CD4-positive, CD25-positive, alpha-beta regulatory T cell (primary cell): Measurements from ENCODE around the gene OR10H3. TPM values are rescaled to one million over a fixed set of nuclear protein-coding genes. Genes with fewer than 3 reads are reported as not detected.
"Not testable (repeated sequence)": the region's sequence is repeated elsewhere in the genome, so short reads cannot be mapped to it uniquely, and the experiment has no call there.

Source experiments
- ATAC-seq, 2 donors: fragments of 150-1000 bp; cut with Tn5 transposase; one replicate each; pipeline ENCODE4 v1.10.0; 2021; ENCODE audit warnings: low read depth in 2 of 2, moderate number of reproducible peaks in 2 of 2, moderate library complexity in 1 of 2
- DNase-seq, 3 donors: peaks; one replicate each; pipeline versions ENCODE4 v3.0.0 to v3.0.0-alpha.2; 2012 to 2022; ENCODE audit warnings: mixed read lengths in 1 of 3
- H3K27ac ChIP-seq: one replicate; pipeline ENCODE4 v1.7.0; 2013; ENCODE audit warnings: mild to moderate bottlenecking, low read length; ENCODE audit not compliant: insufficient read depth, poor library complexity, severe bottlenecking
- H3K27me3 ChIP-seq: one replicate; pipeline ENCODE4 v1.7.0; 2013; ENCODE audit warnings: low read length; ENCODE audit not compliant: control insufficient read depth, insufficient read depth
- H3K36me3 ChIP-seq: one replicate; pipeline ENCODE4 v1.7.0; 2013; ENCODE audit warnings: mild to moderate bottlenecking, low read length, moderate library complexity; ENCODE audit not compliant: control insufficient read depth, insufficient read depth
- H3K4me1 ChIP-seq: 2 replicates; pipeline ENCODE4 v1.7.0; 2013; ENCODE audit warnings: mild to moderate bottlenecking, low read length; ENCODE audit not compliant: insufficient read depth, control insufficient read depth, poor library complexity, severe bottlenecking
- H3K4me3 ChIP-seq: one replicate; pipeline ENCODE4 v1.7.0; 2013; ENCODE audit warnings: low read depth, mild to moderate bottlenecking, low read length, moderate library complexity
- H3K9me3 ChIP-seq, 2 experiments: 1 replicate in 1 of 2; 2 replicates in 1 of 2; pipeline ENCODE4 v1.7.0; 2013; ENCODE audit warnings: low read length in 2 of 2, mild to moderate bottlenecking in 1 of 2, moderate library complexity in 1 of 2; ENCODE audit not compliant: control insufficient read depth in 2 of 2
- H3K27ac Mint-ChIP-seq, 3 donors: one replicate each; pipeline ENCODE4 v1.8.0; 2020 to 2022; ENCODE audit warnings: mild to moderate bottlenecking in 3 of 3, mixed read lengths in 3 of 3, moderate library complexity in 2 of 3
- H3K27me3 Mint-ChIP-seq: one replicate; pipeline ENCODE4 v1.8.0; 2022; ENCODE audit warnings: mild to moderate bottlenecking, mixed read lengths
- H3K36me3 Mint-ChIP-seq: one replicate; pipeline ENCODE4 v1.8.0; 2020; ENCODE audit warnings: mixed read lengths
- H3K4me1 Mint-ChIP-seq, 4 donors: one replicate each; pipeline ENCODE4 v1.8.0; 2020 to 2022; ENCODE audit warnings: mixed read lengths in 4 of 4, mild to moderate bottlenecking in 1 of 4
- H3K4me3 Mint-ChIP-seq, 4 donors: one replicate each; pipeline ENCODE4 v1.8.0; 2020 to 2022; ENCODE audit warnings: mild to moderate bottlenecking in 4 of 4, mixed read lengths in 4 of 4, moderate library complexity in 3 of 4
- H3K9me3 Mint-ChIP-seq, 7 donors: one replicate each; pipeline ENCODE4 v1.8.0; 2020 to 2022; ENCODE audit warnings: mixed read lengths in 7 of 7, mild to moderate bottlenecking in 3 of 7, moderate library complexity in 2 of 7
- polyA plus RNA-seq, 4 donors: library from polyadenylated mRNA; unstranded; fragments of 300-500 nt; fragmentation: Illumina TruSeq; gene quantifications; one replicate each; pipeline ENCODE4 v1.2.3, GENCODE V29; 2021
- total RNA-seq: library from RNA; stranded (reverse); gene quantifications from one replicate; pipeline ENCODE4 v1.2.3, GENCODE V29; 2022

Gene OR10H3
- total and polyA plus RNA-seq, 5 donors from 2014 or later = not detected

DNA sequence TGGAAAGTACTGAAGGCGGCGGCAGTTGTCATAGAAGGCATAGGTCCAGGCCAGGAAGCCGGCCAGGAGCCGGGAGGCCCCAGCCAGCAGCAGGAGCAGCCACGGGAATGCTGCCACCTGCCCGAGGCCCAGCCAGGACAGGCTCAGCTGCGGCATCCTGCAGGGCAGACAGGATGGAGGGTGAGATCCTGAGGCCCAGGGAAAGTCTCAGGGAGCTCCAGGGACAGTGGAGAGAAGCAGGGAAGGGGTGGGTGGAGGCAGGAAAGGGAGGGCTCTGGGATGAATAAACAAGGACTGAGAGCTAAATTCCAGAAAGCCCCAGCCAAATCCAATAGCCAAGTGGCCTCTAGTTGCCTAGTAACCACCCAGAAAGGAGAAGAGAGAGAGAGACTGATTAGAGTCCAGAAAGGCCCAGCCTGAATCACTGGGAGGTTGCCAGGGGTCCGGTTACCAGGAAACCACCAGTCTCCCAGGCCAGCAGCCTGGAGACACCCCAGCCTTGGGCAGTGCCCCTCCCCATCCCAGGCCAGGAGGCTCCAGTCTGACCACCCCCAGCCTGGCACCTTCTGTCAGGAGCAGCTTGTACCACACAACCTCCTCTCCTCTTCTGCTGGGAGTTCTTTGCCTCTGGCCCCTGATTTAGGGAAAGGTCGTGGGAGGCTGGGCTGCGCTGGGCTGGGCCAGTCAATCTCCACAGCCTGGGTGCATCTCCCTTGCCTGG lies 42.1 kb downstream of the OR10H3 start:
- peaks cover 5% of the 10 kb centered on the region for H3K27me3 Mint-ChIP-seq
- Histone ChIP-seq H3K27me3 (no peaks in the 10 kb centered on the region), H3K4me1 (no peaks in the 10 kb centered on the region), H3K36me3 (no peaks in the 10 kb centered on the region), H3K27ac (no peak overlapping the region), H3K4me3 (no peak overlapping the region), H3K9me3 (no peaks in the 10 kb centered on the region)
- H3K27ac Mint-ChIP-seq = no peak overlapping the region
- H3K4me3 Mint-ChIP-seq = no peak overlapping the region
- H3K9me3 Mint-ChIP-seq = peaks cover 0 to 3% (median 0%) of the 10 kb centered on the region in 7 donors
- ATAC-seq (no peak), DNase-seq (no peak)
- H3K36me3 Mint-ChIP-seq = no peaks in the 10 kb centered on the region
- H3K4me1 Mint-ChIP-seq = peaks cover 0 to 8% (median 0%) of the 10 kb centered on the region in 4 donors

GRCh38 chr19:15780610-15781418 lies 43.0 kb downstream of the OR10H3 start:
- H3K27me3 Mint-ChIP-seq = no peaks in the 10 kb centered on the region
- no peak for ATAC-seq
- no peak overlapping the region for H3K4me3 Mint-ChIP-seq
- Histone ChIP-seq H3K36me3 (no peaks in the 10 kb centered on the region), H3K27ac (no peak overlapping the region), H3K4me3 (no peak overlapping the region), H3K4me1 (no peaks in the 10 kb centered on the region), H3K27me3 (no peaks in the 10 kb centered on the region), H3K9me3 (no peaks in the 10 kb centered on the region)
- H3K4me1 Mint-ChIP-seq = peaks cover 0 to 8% (median 0%) of the 10 kb centered on the region in 4 donors
- H3K27ac Mint-ChIP-seq = peak overlapping the region in 1 of 3 donors; percentile 52
- no peak for DNase-seq
- peaks cover 0 to 3% (median 0%) of the 10 kb centered on the region in 7 donors for H3K9me3 Mint-ChIP-seq
- H3K36me3 Mint-ChIP-seq = no peaks in the 10 kb centered on the region

DNA sequence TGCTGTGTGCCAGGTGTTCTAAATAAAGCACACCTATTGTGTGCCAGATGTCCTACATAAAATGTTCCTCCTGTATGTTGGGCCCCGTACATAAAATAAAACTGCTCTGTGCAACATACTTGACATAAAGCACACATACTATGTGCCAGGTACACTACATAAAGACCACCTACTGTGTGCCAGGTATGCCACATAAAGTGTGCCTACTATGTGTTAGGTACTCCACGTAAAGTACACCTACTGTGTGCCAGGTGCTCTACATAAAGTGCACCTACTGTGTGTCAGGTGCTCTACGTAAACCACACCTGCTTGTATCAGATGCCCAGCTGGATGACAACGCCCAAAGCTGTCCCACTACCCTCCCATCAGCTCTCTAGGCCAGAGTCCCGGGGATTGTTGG lies 43.9 kb downstream of the OR10H3 start:
- Mint-ChIP-seq H3K36me3 (no peaks in the 10 kb centered on the region), H3K4me3 (no peak overlapping the region), H3K27ac (peak overlapping the region in 1 of 3 donors; percentile 31), H3K27me3 (no peaks in the 10 kb centered on the region), H3K4me1 (peaks cover 0 to 8% (median 0%) of the 10 kb centered on the region in 4 donors), H3K9me3 (peaks cover 0 to 3% (median 0%) of the 10 kb centered on the region in 7 donors)
- Histone ChIP-seq H3K4me1 (no peaks in the 10 kb centered on the region), H3K27me3 (no peaks in the 10 kb centered on the region), H3K9me3 (no peaks in the 10 kb centered on the region), H3K4me3 (no peak overlapping the region), H3K36me3 (no peaks in the 10 kb centered on the region), H3K27ac (no peak overlapping the region)
- ATAC-seq (no peak), DNase-seq (no peak)

DNA sequence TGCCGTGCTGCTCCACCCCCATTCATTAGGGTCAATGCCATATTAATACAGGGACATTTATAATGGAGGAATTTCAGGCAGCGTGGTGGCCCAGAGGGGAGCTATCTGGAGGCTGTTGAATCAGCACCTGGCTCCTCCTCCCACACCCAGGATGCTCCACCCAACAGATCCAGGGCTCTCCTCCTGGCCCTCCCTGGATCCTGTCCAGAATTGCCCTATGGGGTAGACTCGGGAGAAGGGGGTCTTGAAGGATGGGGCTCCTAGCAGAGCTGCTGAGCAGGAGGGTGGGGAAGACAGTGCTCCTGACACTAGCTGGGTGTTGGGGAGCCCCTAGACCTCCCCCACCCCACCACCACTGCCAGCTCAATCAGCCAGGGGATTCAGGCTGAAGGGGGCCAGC lies 44.4 kb downstream of the OR10H3 start:
- Histone ChIP-seq H3K36me3 (no peaks in the 10 kb centered on the region), H3K27me3 (no peaks in the 10 kb centered on the region), H3K4me3 (no peak overlapping the region), H3K27ac (no peak overlapping the region), H3K4me1 (no peaks in the 10 kb centered on the region), H3K9me3 (no peaks in the 10 kb centered on the region)
- Mint-ChIP-seq H3K36me3 (no peaks in the 10 kb centered on the region), H3K4me3 (no peak overlapping the region), H3K4me1 (peaks cover 0 to 8% (median 0%) of the 10 kb centered on the region in 4 donors), H3K27me3 (no peaks in the 10 kb centered on the region), H3K27ac (no peak overlapping the region), H3K9me3 (peaks cover 0 to 3% (median 0%) of the 10 kb centered on the region in 7 donors)
- no peak for ATAC-seq
- DNase-seq = no peak

- H3K4me1 Mint-ChIP-seq = peaks cover 0 to 11% (median 0%) of the 10 kb centered on the region in 4 donors
- not testable (repeated sequence) for H3K9me3 ChIP-seq, H3K36me3 Mint-ChIP-seq, DNase-seq, H3K27ac ChIP-seq, H3K27ac Mint-ChIP-seq, H3K4me1 ChIP-seq, H3K27me3 ChIP-seq, H3K4me3 ChIP-seq, H3K36me3 ChIP-seq, H3K27me3 Mint-ChIP-seq, H3K4me3 Mint-ChIP-seq, ATAC-seq, H3K9me3 Mint-ChIP-seq
Observed at GRCh38 chr19:15782896-15783295, 45.1 kb downstream of the OR10H3 start.

DNA sequence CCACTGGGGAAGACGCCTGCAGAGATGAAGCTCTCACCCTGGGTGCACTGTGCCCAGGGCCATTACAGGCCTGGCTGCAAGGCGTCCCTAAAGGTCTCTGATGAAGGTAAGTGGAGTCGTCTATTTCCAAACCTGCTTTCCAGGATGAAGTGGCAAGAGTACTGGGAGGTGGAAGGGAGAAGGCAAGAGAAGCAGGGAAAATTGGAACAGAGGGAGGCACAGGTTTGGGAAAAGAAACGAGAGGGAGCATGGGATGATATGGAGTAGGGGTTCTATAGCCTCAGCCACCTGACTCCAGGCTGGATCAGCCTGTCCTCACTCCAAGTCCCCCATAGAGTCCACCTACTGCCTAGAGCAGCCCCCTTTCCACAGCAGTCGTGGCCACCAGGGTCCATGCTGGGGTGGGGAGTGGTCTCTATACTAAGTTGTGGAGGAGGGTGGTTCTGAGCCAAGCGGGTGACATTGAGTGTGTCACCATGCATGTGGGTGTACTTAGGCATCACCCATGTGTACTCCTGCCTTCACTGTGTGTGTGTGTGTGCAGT lies 49.9 kb downstream of the OR10H3 start, which contains the start of gene OR10H5:
OR10H5 (plus strand) TSS at position 51 of the 545 bp plus-strand sequence. CDS start 6,388 bp downstream, outside the sequence.
- H3K4me1 Mint-ChIP-seq = peaks cover 0 to 3% (median 0%) of the 10 kb centered on the region in 4 donors
- DNase-seq (no peak), ATAC-seq (no peak)
- H3K27me3 Mint-ChIP-seq = peaks cover 13% of the 10 kb centered on the region
- no peaks in the 10 kb centered on the region for H3K36me3 Mint-ChIP-seq
- Histone ChIP-seq H3K36me3 (no peaks in the 10 kb centered on the region), H3K4me1 (no peaks in the 10 kb centered on the region), H3K27ac (no peak within 1 kb of the TSS), H3K27me3 (no peaks in the 10 kb centered on the region), H3K4me3 (no peak within 1 kb of the TSS), H3K9me3 (no peaks in the 10 kb centered on the region)
- H3K9me3 Mint-ChIP-seq = peaks cover 0 to 3% (median 0%) of the 10 kb centered on the region in 7 donors
- H3K4me3 Mint-ChIP-seq = no peak within 1 kb of the TSS
- peak within 1 kb of the TSS in 1 of 3 donors; percentile 10 for H3K27ac Mint-ChIP-seq

DNA sequence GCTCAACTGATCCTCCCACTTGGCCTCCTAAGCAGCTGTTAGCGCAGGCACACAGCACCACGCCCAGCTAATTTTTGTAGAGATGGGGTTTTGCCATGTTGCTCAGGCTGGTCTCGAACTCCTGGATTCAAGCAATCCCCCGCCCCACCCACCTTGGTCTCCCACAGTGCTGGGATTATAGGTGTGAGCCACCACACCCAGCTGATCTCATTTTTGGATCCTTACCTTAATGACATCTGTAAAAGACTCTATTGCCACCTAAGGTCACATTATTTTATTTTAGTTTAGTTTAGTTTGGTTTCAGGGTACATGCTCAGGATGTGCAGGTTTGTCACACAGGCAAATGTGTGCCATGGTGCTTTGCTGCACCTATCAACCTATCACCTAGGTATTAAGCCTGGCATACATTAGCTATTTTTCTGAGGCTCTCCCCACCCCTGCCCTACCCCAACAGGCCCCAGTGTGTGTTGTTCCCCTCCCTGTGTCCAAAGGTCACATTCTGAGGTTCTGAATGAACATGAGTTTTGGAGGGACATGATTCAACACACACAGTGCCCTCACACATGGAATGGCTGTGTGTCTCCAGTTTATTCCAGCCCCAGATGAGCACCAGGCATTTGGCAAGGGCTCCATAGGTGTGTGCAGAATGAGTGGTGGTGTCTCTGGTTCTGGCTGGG lies 50.9 kb downstream of the OR10H3 start:
- H3K4me3 Mint-ChIP-seq = no peak overlapping the region
- no peak overlapping the region for H3K27ac ChIP-seq
- peaks cover 16% of the 10 kb centered on the region for H3K27me3 Mint-ChIP-seq
- H3K4me1 Mint-ChIP-seq = peaks cover 0 to 3% (median 0%) of the 10 kb centered on the region in 4 donors
- no peaks in the 10 kb centered on the region for H3K27me3 ChIP-seq
- H3K4me1 ChIP-seq = no peaks in the 10 kb centered on the region
- H3K9me3 ChIP-seq = no peaks in the 10 kb centered on the region
- ATAC-seq (no peak), DNase-seq (no peak)
- H3K4me3 ChIP-seq = no peak overlapping the region
- no peaks in the 10 kb centered on the region for H3K36me3 Mint-ChIP-seq
- H3K27ac Mint-ChIP-seq = no peak overlapping the region
- peaks cover 0 to 3% (median 0%) of the 10 kb centered on the region in 7 donors for H3K9me3 Mint-ChIP-seq
- H3K36me3 ChIP-seq = no peaks in the 10 kb centered on the region
